ENCODE measurements around the gene DUS1L. TPM values are rescaled to one million over a fixed set of nuclear protein-coding genes. Genes with fewer than 3 reads are reported as not detected.

Gene DUS1L
- total RNA-seq, 1 donor from 2014 or later, result 103 TPM

DNA sequence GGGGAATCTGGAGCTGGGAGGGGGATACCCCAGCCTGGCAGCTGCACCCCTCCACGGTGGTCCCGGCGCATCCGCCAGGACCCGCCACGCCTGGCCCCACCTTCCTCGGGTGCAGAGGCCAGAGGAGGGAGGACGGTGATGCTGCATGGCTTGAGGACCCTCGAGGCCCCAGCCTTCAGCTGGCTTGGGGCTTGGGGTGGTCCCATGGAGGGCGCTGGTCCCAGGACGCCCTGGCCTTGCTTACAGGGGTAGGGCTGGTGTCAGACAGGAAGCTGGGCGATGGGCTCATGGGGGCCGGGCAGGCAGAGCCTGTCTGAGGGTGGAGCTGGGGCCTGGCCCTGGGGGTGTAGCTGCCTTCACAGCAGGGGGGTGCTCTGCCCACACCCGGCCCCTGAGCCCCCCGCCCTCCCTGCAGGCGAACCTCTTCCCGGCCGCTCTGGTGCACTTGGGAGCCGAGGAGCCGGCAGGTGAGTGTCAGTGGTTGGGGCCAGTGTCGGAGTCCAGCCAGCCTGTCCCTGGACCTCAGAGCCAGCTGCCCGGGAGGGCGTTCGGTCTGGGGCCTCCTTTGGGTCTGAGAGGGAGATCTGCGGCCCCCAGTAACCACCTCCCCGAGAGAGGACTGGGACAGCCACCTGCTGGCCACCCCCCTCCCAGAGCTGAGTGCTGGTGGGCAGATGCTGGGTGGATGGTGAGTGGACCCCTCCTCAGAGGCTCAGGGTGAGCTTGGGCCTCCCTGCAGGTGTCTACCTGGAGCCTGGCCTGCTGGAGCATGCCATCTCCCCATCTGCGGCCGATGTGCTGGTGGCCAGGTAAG, 49.3 kb downstream of the DUS1L start:
- no peak for DNase-seq (ENCODE audit: low spot score)

DNA sequence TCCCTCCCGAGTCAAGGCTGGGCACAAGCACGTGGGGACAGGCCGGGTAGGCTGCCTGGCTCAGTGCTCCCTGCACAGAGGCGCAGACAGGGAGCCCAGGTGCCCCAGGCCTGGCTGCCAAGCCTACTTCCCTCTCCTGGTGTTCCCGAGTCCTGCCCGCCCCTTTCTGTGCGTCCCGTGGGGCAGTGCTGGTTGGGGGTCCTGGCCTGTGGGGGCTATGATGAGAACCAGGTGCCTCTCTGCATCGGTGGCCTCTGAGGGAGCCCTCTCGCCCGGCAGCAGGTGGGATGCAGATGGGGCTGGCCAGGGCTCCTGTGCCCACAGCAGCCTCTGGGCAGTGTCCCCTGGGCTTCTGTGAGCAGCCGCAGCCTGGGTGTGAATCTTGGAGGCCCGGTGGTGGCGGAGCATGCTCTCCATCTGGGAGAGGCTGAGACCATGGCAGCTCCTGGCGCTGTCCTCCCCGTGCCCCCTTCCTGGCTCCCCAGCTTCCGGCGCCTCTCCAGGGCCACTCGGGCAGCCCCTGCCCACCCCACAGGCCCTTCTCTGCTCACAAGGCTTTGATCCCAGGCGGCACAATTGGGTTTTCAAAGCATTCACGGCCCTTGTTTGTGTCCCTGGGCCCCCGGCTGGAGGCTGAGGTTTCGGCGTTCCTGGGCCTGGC, 50.2 kb downstream of the DUS1L start:
- no peak for DNase-seq (ENCODE audit: low spot score)

GRCh38 chr17:82014971-82015310, 50.7 kb downstream of the DUS1L start:
- no peak for DNase-seq (ENCODE audit: low spot score)

- no peak for DNase-seq (ENCODE audit: low spot score)
Observed at GRCh38 chr17:82014432-82014831, 51.2 kb downstream of the DUS1L start.

DNA sequence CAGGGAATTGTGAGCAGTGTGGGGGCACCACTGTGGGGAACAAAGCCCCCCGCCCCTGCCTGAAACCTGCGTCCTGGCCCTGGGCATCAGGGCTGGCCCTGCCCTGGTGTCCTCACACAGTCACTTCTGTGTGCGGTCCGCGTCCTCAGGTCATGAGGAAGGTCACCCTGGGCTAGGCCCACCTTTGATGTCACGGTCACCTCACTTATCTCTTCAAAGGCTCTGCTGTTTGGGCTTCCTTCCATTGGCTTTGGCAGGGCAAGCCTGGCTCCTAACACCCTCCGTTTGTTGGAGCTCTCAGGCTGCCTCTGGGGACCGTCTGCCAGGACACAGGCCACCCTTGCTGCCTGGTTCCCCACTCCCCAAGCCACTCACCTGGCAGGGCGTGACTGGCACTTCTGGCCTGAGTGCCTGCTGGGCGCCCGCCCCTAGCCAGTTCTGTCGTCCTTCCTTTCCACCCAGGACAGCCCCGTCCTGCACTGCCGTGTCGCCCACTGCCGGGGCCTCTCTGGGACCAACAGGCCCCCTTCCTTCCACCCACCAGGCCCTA, 51.8 kb downstream of the DUS1L start:
- no peak for DNase-seq (ENCODE audit: low spot score)

- no peak for DNase-seq (ENCODE audit: low spot score)
Observed at GRCh38 chr17:82013341-82013740, 52.3 kb downstream of the DUS1L start.

DNA sequence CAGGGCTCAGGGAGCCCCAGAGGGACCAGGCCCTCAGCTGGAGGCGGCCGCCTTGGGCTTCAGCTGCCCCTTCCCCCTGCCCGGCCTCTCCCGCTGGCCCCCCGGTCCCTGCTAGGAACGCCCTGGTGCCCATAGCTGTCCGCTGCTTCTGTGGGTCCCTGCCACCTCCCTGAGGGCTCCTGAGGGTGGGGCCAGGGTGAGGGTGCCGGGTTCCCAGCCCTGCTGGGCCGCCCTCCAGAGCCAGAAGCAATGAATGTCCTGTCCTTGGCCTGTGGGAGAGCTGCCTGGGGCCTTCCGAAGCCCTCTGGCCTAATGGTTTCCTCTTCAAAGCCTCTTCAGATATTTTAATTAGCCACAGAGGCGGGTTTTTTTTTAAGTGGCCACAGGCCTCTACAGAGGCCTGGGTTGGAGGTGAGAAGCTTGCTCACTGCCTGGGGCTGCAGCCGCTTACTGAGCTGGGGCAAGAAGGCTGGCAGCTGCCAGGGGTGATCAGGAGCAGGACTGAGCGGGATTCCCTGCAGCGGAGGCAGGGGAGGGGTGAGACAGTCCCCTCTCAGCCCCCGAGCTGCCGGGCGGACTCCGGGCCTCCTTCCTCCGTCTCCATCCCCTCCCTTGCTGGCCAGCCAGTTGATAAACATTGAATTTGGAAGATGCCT, 52.8 kb downstream of the DUS1L start:
- DNase-seq (ENCODE audit: low spot score), result no peak

DNA sequence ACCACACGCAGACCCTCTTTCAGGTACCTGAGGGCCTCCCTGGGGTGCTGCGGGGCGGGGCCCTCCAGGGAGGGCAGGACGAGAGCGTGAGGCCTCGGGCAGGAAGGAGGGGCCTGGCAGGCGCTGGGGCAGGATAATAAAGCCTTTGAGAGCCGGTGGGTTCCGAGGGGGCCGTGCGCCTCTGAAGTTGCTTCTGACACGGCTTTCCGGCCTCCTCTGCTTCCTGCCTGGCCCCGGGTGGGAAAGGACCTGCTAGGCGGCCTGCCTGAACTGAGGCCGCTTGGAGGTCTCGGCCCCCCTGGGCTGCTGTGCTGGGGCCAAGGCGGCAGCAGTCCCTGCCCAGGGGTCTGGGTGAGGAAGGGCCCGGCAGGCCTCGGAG, 53.4 kb downstream of the DUS1L start:
- DNase-seq (ENCODE audit: low spot score), result no peak

DNA sequence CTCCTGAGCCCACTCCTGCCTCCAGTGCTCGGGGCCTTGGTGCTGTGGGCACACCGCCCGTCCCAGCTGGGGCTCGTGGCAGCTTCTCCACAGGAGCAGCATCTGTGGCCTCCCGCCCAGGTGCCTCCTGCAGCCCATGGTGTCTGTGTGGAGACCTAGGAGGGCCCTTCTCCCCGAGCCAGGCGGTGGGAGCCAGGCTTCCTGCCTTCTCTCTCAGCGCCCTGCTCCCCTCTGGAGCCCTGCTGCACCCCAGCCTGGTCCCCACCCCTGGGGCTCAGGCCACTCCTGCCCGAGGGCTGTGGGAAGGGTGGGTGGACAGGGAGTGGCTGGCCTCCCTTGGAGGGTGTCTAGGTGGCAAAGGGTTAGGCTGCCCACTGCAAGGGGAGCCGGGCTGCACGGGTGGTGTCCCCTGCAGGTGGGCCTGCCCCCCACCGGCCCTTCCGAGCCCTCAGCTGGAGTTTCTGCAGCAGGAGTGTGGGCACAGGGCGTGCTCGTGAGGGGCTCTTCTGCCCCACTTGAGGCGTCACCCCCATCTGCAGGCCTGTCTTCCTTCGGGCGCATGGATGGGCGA, 53.9 kb downstream of the DUS1L start:
- DNase-seq (ENCODE audit: low spot score), result no peak

DNA sequence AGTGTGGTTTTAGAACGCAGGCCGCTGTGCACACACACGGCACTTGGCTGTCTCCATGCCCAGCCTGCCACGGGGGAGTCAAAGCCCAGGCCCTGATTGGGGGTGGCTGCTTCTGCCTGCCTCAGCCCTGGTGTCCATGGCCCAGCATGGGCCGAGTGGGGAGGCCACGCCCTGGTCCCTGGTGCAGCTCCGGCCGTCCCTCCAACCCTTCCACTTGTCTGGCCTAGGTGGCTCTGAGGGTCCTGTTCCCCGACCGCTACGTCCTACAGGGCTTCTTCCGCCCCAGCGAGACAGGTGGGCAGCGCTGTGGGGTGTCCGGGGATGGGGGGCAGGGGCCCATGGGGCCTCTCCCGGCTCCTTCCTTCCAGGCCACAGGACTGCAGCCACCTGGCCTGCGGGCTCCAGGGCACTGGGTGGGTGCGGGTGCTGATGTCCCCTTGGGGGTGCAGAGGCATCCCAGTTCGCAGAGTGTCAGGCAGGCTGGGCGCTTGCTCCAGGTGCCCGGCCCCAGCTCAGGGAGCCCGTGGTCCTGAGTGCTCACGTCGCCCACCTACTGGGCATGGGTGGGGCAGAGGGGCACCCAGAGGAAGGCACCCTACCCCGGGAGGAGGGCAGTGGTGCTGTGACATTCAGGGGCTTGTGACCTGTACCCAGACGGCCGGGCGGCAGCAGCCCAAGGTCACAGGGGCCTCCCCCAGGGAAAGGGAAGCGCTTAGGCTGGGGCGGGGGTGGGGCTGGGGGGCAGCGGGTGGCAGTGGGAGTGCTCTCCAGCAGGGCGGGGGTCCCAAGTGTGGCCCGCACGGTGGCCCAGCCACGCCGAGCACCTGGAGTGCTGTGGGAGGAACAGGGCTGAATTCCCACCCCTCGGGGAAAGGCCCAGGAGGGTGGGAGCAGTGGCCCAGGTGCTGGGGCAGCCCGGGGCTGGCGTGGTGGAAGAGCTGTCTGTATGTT, 54.8 kb downstream of the DUS1L start:
- DNase-seq (ENCODE audit: low spot score), result no peak

DNA sequence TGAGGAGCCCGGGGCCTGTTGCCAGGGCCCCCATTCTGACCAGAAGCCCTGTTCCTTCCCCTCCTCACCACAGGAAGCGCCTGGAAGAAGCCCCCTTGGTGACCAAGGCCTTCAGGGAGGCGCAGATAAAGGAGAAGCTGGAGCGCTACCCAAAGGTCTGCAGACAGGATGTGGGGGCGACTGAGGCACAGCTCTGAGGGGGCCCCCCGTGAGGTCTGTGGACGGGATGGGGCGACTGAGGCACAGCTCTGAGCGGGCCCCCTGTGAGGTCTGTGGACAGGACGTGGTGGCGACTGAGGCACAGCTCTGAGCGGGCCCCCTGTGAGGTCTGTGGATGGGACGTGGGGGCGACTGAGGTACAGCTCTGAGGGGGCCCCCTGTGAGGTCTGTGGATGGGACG, 56.2 kb downstream of the DUS1L start:
- no peak for DNase-seq (ENCODE audit: low spot score)

GRCh38 chr17:82008941-82009405, 56.6 kb downstream of the DUS1L start:
- no peak for DNase-seq (ENCODE audit: low spot score)

GRCh38 chr17:82008258-82008940, 57.2 kb downstream of the DUS1L start:
- no peak for DNase-seq (ENCODE audit: low spot score)

Other genes with a start within 250 kb of the DUS1L start
- gene MCRIP1, start 232.5 kb downstream of the DUS1L start, total RNA-seq, result 63.2 TPM
- not detected for gene PPP1R27, start 230.8 kb downstream of the DUS1L start, total RNA-seq
- 575 TPM for gene P4HB, start 205.3 kb downstream of the DUS1L start, total RNA-seq
- 521 TPM for gene ARHGDIA, start 194.5 kb downstream of the DUS1L start, total RNA-seq
- 46.2 TPM for gene ALYREF, start 174.2 kb downstream of the DUS1L start, total RNA-seq
- gene ANAPC11, start 174.1 kb downstream of the DUS1L start, total RNA-seq, result 102 TPM
- gene NPB, start 163.6 kb downstream of the DUS1L start, total RNA-seq, result not detected
- 33.9 TPM for gene PCYT2, start 154.4 kb downstream of the DUS1L start, total RNA-seq
- gene SIRT7, start 147.6 kb downstream of the DUS1L start, total RNA-seq, result 16.9 TPM
- 29.7 TPM for gene MAFG, start 138.1 kb downstream of the DUS1L start, total RNA-seq
- gene PYCR1, start 128.5 kb downstream of the DUS1L start, total RNA-seq, result 9.5 TPM
- not detected for gene MYADML2, start 118.6 kb downstream of the DUS1L start, total RNA-seq
- gene NOTUM, start 104.6 kb downstream of the DUS1L start, total RNA-seq, result not detected
- 31.5 TPM for gene ASPSCR1, start 88.2 kb downstream of the DUS1L start, total RNA-seq
- gene CENPX, start 42.9 kb downstream of the DUS1L start, total RNA-seq, result 47.0 TPM
- gene LRRC45, start 42.5 kb downstream of the DUS1L start, total RNA-seq, result 7.0 TPM
- gene RAC3, start 34.1 kb downstream of the DUS1L start, total RNA-seq, result 15.5 TPM
- gene DCXR, start 28.1 kb downstream of the DUS1L start, total RNA-seq, result 157 TPM
- gene RFNG, start 14.0 kb downstream of the DUS1L start, total RNA-seq, result 46.1 TPM
- 85.8 TPM for gene GPS1, start 13.9 kb downstream of the DUS1L start, total RNA-seq
- 1,109 TPM for gene FASN, start 32.4 kb upstream of the DUS1L start, total RNA-seq
- gene CCDC57, start 147.0 kb upstream of the DUS1L start, total RNA-seq, result 24.7 TPM
- gene SLC16A3, start 163.2 kb upstream of the DUS1L start, total RNA-seq, result 65.0 TPM
- 171 TPM for gene CSNK1D, start 207.9 kb upstream of the DUS1L start, total RNA-seq

All from mesenteric fat pad (tissue), 1 donor.